Memory B cell (primary cell): Measurements from ENCODE around the gene ERCC2.

Experiments
- ATAC-seq: fragments of 150-1000 bp; cut with Tn5 transposase; 2 replicates; pipeline ENCODE4 v1.10.0; 2021; ENCODE audit warnings: low read depth, mild to moderate bottlenecking, moderate library complexity
- DNase-seq, 2 donors: peaks; one replicate each; pipeline ENCODE4 v3.0.0; 2022; ENCODE audit warnings: low spot score in 2 of 2
- H3K27ac Mint-ChIP-seq: one replicate; pipeline ENCODE4 v1.8.0; 2022; ENCODE audit warnings: mild to moderate bottlenecking, moderate library complexity, mixed read lengths
- H3K27me3 Mint-ChIP-seq: one replicate; pipeline ENCODE4 v1.8.0; 2022; ENCODE audit warnings: mixed read lengths
- H3K36me3 Mint-ChIP-seq: one replicate; pipeline ENCODE4 v1.8.0; 2022; ENCODE audit warnings: mild to moderate bottlenecking, mixed read lengths
- H3K4me1 Mint-ChIP-seq: one replicate; pipeline ENCODE4 v1.8.0; 2022; ENCODE audit warnings: mixed read lengths
- H3K4me3 Mint-ChIP-seq: one replicate; pipeline ENCODE4 v1.8.0; 2022; ENCODE audit warnings: mild to moderate bottlenecking, moderate library complexity, mixed read lengths
- H3K9me3 Mint-ChIP-seq: one replicate; pipeline ENCODE4 v1.8.0; 2022; ENCODE audit warnings: mixed read lengths

The ERCC2 gene

DNA sequence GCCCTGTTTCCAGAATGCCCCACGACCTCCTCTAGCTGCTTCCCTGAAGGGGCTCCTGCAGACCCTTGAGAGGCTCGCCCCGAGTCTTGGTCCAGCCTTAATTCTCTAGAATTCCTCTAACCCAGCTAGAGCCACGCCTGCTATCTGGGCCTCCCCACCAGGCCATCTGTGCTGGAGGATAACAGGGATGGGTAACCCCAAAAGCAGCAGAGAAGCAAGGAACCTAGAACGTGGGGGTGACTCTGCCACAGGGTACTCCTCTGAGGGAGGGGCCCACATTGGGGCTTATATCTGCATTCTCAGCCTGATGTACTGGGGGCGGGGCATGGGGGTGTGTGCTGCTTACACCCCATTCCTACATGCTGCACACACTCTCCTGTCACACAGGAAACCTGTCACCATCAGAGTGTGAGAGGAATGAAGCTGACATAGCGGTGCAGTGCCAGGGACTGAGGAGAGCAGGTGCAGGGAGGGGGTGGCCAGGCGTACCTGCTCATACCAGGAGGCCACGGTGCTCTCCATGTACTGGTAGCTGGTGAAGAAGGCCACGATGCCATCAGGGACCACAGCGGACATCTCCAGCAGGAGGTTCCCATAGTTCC lies 16.0 kb downstream of the ERCC2 start:
- no peak overlapping the region for H3K4me3 Mint-ChIP-seq
- H3K9me3 Mint-ChIP-seq, result no peaks in the 10 kb centered on the region
- H3K27ac Mint-ChIP-seq, result no peak overlapping the region
- ATAC-seq, result no peak
- H3K27me3 Mint-ChIP-seq, result no peaks in the 10 kb centered on the region
- no peak for DNase-seq
- no peaks in the 10 kb centered on the region for H3K4me1 Mint-ChIP-seq
- H3K36me3 Mint-ChIP-seq, result peaks cover 13% of the 10 kb centered on the region

DNA sequence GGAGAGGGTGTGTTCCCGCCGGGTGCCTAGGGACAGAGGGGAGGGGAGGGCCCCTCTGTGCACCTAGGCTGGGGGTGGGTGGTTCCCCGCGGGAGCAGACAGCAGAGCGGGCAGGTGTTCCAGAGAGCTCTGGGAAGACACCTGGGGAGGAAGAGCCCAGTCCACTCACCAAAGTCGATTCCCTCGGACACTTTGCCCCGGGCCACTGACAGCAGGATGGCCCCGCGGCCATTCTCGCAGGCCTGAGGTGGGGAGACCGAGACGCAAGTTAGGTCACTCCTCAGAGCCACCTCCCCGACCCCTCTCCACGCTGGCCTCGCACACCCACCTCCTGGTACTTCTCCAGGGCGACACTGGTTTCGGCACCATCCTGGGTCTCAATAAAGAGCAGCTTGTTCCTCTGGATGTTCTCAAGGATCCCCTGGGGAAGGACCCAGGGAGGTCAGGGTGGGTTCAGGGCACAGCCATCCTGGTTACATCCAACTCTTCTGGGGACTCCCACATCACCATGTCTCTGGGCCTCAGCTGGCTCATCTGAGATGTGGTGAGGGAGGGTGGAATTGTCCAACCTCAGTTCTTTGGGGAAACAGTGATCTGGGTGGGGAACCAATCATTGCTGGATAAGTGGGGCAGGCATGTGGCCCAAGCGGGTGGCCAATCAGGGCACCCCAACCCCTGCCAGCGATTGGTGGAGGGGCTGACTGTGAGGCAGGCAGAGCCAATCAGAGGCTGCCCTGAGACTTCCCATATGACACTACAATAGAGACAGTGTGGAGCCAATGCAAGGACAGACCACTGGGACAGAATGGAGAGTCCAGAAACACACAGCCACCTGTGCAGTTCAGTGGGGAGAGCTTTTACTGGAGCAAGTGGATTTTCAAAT lies 17.2 kb downstream of the ERCC2 start:
- Mint-ChIP-seq H3K4me1 (no peaks in the 10 kb centered on the region), H3K4me3 (no peak overlapping the region), H3K9me3 (no peaks in the 10 kb centered on the region), H3K27me3 (no peaks in the 10 kb centered on the region), H3K27ac (no peak overlapping the region), H3K36me3 (peaks cover 9% of the 10 kb centered on the region)
- ATAC-seq (no peak), DNase-seq (no peak)

- no peak overlapping the region for H3K27ac Mint-ChIP-seq
- DNase-seq (no peak), ATAC-seq (no peak)
- no peaks in the 10 kb centered on the region for H3K27me3 Mint-ChIP-seq
- no peaks in the 10 kb centered on the region for H3K9me3 Mint-ChIP-seq
- no peak overlapping the region for H3K4me3 Mint-ChIP-seq
- no peaks in the 10 kb centered on the region for H3K4me1 Mint-ChIP-seq
- peaks cover 9% of the 10 kb centered on the region for H3K36me3 Mint-ChIP-seq
Observed at GRCh38 chr19:45352471-45352870, 17.9 kb downstream of the ERCC2 start.

DNA sequence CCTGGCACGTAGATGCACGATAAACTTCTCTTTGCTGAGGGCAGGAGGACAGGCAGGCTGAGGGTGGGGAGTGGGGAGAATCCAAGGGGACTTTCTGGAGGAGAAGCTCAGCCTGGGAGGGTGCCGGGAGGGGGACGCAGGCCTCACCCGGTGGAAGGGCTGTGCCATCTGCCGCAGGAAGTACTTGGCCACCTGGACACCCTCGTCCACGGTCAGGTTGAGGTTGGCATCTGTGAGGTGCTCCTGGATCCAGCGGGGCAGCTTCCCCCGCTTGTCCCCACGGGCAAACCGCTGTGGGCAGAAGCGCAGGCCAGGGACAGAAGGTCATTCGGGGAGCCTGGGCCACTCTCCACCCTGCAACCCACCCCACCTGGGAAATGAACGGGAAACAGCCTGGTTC lies 18.3 kb downstream of the ERCC2 start:
- DNase-seq, result no peak
- no peak overlapping the region for H3K4me3 Mint-ChIP-seq
- no peak for ATAC-seq
- H3K9me3 Mint-ChIP-seq, result no peaks in the 10 kb centered on the region
- H3K27ac Mint-ChIP-seq, result no peak overlapping the region
- H3K36me3 Mint-ChIP-seq, result peaks cover 9% of the 10 kb centered on the region
- H3K27me3 Mint-ChIP-seq, result no peaks in the 10 kb centered on the region
- no peaks in the 10 kb centered on the region for H3K4me1 Mint-ChIP-seq

GRCh38 chr19:45351401-45351952 lies 18.9 kb downstream of the ERCC2 start:
- H3K4me3 Mint-ChIP-seq, result no peak overlapping the region
- H3K27me3 Mint-ChIP-seq, result no peaks in the 10 kb centered on the region
- no peaks in the 10 kb centered on the region for H3K4me1 Mint-ChIP-seq
- no peaks in the 10 kb centered on the region for H3K9me3 Mint-ChIP-seq
- H3K27ac Mint-ChIP-seq, result no peak overlapping the region
- H3K36me3 Mint-ChIP-seq, result peaks cover 9% of the 10 kb centered on the region
- ATAC-seq (no peak), DNase-seq (no peak)

- Mint-ChIP-seq H3K27ac (no peak overlapping the region), H3K27me3 (peaks cover 4% of the 10 kb centered on the region), H3K9me3 (no peaks in the 10 kb centered on the region), H3K36me3 (peaks cover 6% of the 10 kb centered on the region), H3K4me1 (no peaks in the 10 kb centered on the region), H3K4me3 (no peak overlapping the region)
- no peak for DNase-seq
- ATAC-seq, result no peak
Observed at GRCh38 chr19:45350477-45351058, 19.8 kb downstream of the ERCC2 start.

- no peak for ATAC-seq
- H3K4me1 Mint-ChIP-seq, result no peaks in the 10 kb centered on the region
Observed at GRCh38 chr19:45349430-45349941, 20.9 kb downstream of the ERCC2 start.

GRCh38 chr19:45349126-45349415 lies 21.3 kb downstream of the ERCC2 start:
- Mint-ChIP-seq H3K9me3 (no peaks in the 10 kb centered on the region), H3K4me3 (no peak overlapping the region), H3K27me3 (peaks cover 10% of the 10 kb centered on the region), H3K4me1 (no peaks in the 10 kb centered on the region), H3K36me3 (peaks cover 6% of the 10 kb centered on the region), H3K27ac (no peak overlapping the region)
- no peak for ATAC-seq
- no peak for DNase-seq

More at GRCh38 chr19:45349430-45349941, 20.9 kb downstream of the ERCC2 start:
- H3K9me3 Mint-ChIP-seq, result no peaks in the 10 kb centered on the region
- H3K27me3 Mint-ChIP-seq, result peaks cover 8% of the 10 kb centered on the region
- no peak overlapping the region for H3K27ac Mint-ChIP-seq
- H3K36me3 Mint-ChIP-seq, result peaks cover 6% of the 10 kb centered on the region
- H3K4me3 Mint-ChIP-seq, result no peak overlapping the region
- DNase-seq, result no peak

- H3K4me1 Mint-ChIP-seq, result no peaks in the 10 kb centered on the region
- H3K36me3 Mint-ChIP-seq, result peaks cover 6% of the 10 kb centered on the region
- no peak overlapping the region for H3K4me3 Mint-ChIP-seq
- no peak overlapping the region for H3K27ac Mint-ChIP-seq
- ATAC-seq (no peak), DNase-seq (no peak)
- H3K9me3 Mint-ChIP-seq, result no peaks in the 10 kb centered on the region
- peaks cover 10% of the 10 kb centered on the region for H3K27me3 Mint-ChIP-seq
Observed at GRCh38 chr19:45348367-45349125, 21.8 kb downstream of the ERCC2 start.

DNA sequence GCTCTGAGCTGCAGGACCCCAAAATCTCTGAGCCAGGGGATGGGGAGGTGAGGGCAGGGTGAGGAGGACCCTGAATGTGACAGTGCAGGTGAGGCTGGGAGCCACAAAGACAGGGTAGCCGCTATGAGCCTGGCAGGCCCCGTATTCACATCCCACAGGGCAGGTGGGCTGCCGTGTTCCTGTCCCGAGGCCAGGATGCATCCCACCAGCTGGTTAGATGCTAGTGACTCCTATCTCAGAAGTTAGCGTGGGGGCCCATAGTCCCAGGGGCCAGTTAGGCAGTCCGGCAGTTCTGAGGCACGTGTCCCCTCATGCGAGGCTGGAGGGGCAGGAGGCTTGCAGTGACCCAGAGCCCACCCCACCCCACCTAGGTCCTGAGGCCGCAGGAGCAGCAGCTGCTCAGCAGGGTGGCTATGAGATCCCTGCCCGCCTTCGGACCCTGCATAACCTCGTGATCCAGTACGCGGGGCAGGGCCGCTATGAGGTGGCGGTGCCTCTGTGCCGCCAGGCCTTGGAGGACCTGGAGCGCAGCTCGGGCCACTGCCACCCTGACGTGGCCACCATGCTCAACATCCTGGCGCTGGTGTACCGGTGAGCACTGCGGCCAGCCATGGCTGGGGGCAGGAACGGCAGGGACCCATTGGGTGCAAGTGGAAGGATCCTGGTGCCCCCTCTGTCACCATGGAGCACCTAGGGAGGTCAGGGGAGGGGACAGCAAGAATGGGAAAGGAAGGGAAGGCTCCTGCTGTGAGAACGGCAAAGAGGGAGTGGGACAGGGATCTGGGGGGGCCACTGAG lies 22.6 kb downstream of the ERCC2 start:
- DNase-seq (no peak), ATAC-seq (no peak)
- Mint-ChIP-seq H3K9me3 (no peaks in the 10 kb centered on the region), H3K36me3 (peaks cover 6% of the 10 kb centered on the region), H3K27me3 (peaks cover 10% of the 10 kb centered on the region), H3K27ac (no peak overlapping the region), H3K4me3 (no peak overlapping the region), H3K4me1 (no peaks in the 10 kb centered on the region)

DNA sequence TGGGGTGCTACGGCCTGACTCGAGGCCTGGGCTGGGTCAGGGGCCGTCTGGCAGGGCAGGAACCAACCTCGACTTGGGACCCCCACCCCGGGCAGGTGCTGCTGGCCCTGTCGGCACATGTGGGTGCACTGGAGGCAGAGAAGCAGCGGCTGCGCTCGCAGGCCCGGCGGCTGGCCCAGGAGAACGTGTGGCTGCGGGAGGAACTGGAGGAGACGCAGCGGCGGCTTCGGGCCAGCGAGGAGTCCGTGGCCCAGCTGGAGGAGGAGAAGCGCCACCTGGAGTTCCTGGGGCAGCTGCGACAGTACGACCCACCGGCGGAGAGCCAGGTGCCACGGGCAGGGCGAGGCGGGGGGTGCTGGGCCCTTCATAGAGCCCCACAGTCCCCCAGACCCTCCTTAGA lies 23.9 kb downstream of the ERCC2 start:
- no peak for DNase-seq
- no peak for ATAC-seq
- H3K36me3 Mint-ChIP-seq, result peaks cover 4% of the 10 kb centered on the region
- no peak overlapping the region for H3K4me3 Mint-ChIP-seq
- H3K27ac Mint-ChIP-seq, result no peak overlapping the region
- H3K9me3 Mint-ChIP-seq, result no peaks in the 10 kb centered on the region
- H3K27me3 Mint-ChIP-seq, result peaks cover 10% of the 10 kb centered on the region
- no peaks in the 10 kb centered on the region for H3K4me1 Mint-ChIP-seq

GRCh38 chr19:45345506-45345860 lies 24.9 kb downstream of the ERCC2 start:
- H3K4me3 Mint-ChIP-seq, result no peak overlapping the region
- ATAC-seq, result no peak
- H3K9me3 Mint-ChIP-seq, result no peaks in the 10 kb centered on the region

More at GRCh38 chr19:45345506-45345860, 24.9 kb downstream of the ERCC2 start:
- H3K27ac Mint-ChIP-seq, result no peak overlapping the region
- peaks cover 10% of the 10 kb centered on the region for H3K27me3 Mint-ChIP-seq
- no peaks in the 10 kb centered on the region for H3K36me3 Mint-ChIP-seq
- no peak for DNase-seq
- no peaks in the 10 kb centered on the region for H3K4me1 Mint-ChIP-seq
